A549 (cell line): ENCODE measurements around the gene EFNA5.

Experiments
- CBX8 ChIP-seq: fragments of 200-600 bp; sonication (generic); IDR thresholded peaks from 2 replicates; pipeline ENCODE4 v1.6.1; 2016
- EP300 ChIP-seq, 2 experiments: fragments of >200 bp; sonication (Bioruptor Twin); formaldehyde crosslinking; IDR thresholded peaks; 2 replicates in 1 of 2; 3 replicates in 1 of 2; pipeline ENCODE4 v1.6.1; 2016 to 2017
- HDAC2 ChIP-seq: fragments of 200-600 bp; sonication (generic); IDR thresholded peaks from 2 replicates; pipeline ENCODE4 v1.6.1; 2016
- NR3C1 ChIP-seq: fragments of >200 bp; sonication (Bioruptor Twin); formaldehyde crosslinking; IDR thresholded peaks from 3 replicates; pipeline ENCODE4 v1.6.1; 2017
- PHF8 ChIP-seq: fragments of 200-600 bp; sonication (generic); IDR thresholded peaks from 2 replicates; pipeline ENCODE4 v1.6.1; 2016; ENCODE audit warnings: low read depth, mild to moderate bottlenecking, antibody characterized with exemption, moderate library complexity, borderline replicate concordance
- POLR2A ChIP-seq: IDR thresholded peaks from 2 replicates; pipeline ENCODE4 v1.6.1; 2012; ENCODE audit warnings: mild to moderate bottlenecking, low read length
- RAD21 ChIP-seq, 2 experiments: fragments of >200 bp in 1 of 2; sonication (Bioruptor Twin) in 1 of 2; formaldehyde crosslinking in 1 of 2; IDR thresholded peaks in 1 of 2; conservative IDR thresholded peaks in 1 of 2; 2 replicates in 1 of 2; 3 replicates in 1 of 2; pipeline ENCODE4 v1.6.1; 2012 to 2018; ENCODE audit warnings: inconsistent platforms in 1 of 2
- RFX5 ChIP-seq: fragments of 450-650 bp; IDR thresholded peaks from 2 replicates; pipeline ENCODE4 v1.7.1; 2014; ENCODE audit warnings: antibody characterized with exemption, mild to moderate bottlenecking, moderate library complexity
- RNF2 ChIP-seq: fragments of 200-600 bp; sonication (generic); IDR thresholded peaks from 2 replicates; pipeline ENCODE4 v1.6.1; 2016; ENCODE audit warnings: low read depth, mild to moderate bottlenecking, antibody characterized with exemption, moderate library complexity, borderline replicate concordance
- ZSCAN20 ChIP-seq: fragments of 250-450 bp; sonication (Bioruptor Pico); IDR thresholded peaks from 2 replicates; pipeline ENCODE4 v1.8.0; 2022; ENCODE audit warnings: mild to moderate bottlenecking, moderate library complexity
- TF ChIP-seq, protein P1 (sequence below): fragments of >200 bp; sonication (Bioruptor Twin); formaldehyde crosslinking; IDR thresholded peaks from 3 replicates; pipeline ENCODE4 v1.5.1; 2016

DNA sequence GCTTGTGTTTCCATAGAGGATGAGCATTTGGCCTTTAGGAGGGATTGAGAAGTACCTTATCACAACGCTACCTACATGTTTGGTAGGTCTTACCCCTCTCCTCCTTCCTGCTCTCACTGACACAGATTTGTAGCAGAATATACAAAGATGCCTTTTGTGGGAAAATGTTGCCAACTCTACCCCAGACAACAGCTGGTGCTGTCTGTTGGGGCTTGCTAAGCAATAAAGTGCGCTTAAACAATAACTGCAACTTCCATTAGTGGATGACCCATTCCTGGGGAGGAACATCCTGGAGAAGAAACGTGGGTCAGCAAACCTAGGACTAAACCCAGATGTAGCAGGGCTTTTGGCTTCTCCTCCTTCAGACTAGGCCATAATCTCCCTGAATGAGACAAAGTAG, 174.3 kb downstream of the EFNA5 start:
- TF ChIP-seq, protein P1, sequence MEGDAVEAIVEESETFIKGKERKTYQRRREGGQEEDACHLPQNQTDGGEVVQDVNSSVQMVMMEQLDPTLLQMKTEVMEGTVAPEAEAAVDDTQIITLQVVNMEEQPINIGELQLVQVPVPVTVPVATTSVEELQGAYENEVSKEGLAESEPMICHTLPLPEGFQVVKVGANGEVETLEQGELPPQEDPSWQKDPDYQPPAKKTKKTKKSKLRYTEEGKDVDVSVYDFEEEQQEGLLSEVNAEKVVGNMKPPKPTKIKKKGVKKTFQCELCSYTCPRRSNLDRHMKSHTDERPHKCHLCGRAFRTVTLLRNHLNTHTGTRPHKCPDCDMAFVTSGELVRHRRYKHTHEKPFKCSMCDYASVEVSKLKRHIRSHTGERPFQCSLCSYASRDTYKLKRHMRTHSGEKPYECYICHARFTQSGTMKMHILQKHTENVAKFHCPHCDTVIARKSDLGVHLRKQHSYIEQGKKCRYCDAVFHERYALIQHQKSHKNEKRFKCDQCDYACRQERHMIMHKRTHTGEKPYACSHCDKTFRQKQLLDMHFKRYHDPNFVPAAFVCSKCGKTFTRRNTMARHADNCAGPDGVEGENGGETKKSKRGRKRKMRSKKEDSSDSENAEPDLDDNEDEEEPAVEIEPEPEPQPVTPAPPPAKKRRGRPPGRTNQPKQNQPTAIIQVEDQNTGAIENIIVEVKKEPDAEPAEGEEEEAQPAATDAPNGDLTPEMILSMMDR: no peak
- TF ChIP-seq POLR2A (no peak), CBX8 (no peak), HDAC2 (no peak), PHF8 (no peak), RNF2 (no peak), EP300 (IDR thresholded peaks at IDR 0.05) (no peak), RAD21 (conservative IDR thresholded peaks at IDR 0.05 in 1 of 2, IDR thresholded peaks at IDR 0.05 in 1 of 2) (no peak), NR3C1 (no peak), ZSCAN20 (CRISPR knock-in tag) (no peak), RFX5 (no peak)
